GM23248 (cell line): ENCODE measurements around the gene PRRT3.

Source experiments
- EZH2 ChIP-seq: fragments of 200-600 bp; sonication (generic); IDR thresholded peaks from 2 replicates; pipeline ENCODE4 v1.6.1; 2018; ENCODE audit warnings: antibody characterized with exemption, mild to moderate bottlenecking; ENCODE audit not compliant: insufficient read depth, poor library complexity, severe bottlenecking
- EZH2phosphoT487 ChIP-seq: fragments of 200-600 bp; sonication (generic); IDR thresholded peaks from 2 replicates; pipeline ENCODE4 v1.6.1; 2018; ENCODE audit warnings: antibody characterized with exemption, moderate library complexity, mild to moderate bottlenecking, low read depth; ENCODE audit not compliant: insufficient read depth

DNA sequence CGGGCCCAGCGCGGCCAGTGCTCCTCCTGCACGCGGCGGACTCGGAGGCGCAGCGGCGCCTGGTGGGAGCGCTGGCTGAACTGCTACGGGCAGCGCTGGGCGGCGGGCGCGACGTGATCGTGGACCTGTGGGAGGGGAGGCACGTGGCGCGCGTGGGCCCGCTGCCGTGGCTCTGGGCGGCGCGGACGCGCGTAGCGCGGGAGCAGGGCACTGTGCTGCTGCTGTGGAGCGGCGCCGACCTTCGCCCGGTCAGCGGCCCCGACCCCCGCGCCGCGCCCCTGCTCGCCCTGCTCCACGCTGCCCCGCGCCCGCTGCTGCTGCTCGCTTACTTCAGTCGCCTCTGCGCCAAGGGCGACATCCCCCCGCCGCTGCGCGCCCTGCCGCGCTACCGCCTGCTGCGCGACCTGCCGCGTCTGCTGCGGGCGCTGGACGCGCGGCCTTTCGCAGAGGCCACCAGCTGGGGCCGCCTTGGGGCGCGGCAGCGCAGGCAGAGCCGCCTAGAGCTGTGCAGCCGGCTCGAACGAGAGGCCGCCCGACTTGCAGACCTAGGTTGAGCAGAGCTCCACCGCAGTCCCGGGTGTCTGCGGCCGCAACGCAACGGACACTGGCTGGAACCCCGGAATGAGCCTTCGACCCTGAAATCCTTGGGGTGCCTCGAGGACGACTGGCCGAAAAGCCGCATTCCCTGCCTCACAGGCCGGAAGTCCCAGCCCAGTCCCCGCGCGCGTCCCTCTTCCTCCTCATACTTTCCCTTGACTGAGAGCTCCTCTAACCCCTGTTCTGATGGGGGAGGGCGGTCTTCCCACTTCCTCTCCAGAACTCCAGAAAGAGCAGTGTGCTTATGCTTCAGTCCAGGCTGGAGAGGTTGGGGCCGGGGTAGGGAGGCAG, 36.7 kb downstream of the PRRT3 start:
- TF ChIP-seq EZH2phosphoT487 (no peak), EZH2 (no peak)
